Measurements from ENCODE around the gene FAM221B. TPM values are rescaled to one million over a fixed set of nuclear protein-coding genes. Genes with fewer than 3 reads are reported as not detected.

The FAM221B gene
- total and polyA plus RNA-seq, 2 of the 4 experiments (the other 2 are of a cell fraction) = not detected

GRCh38 chr9:35841645-35841900 lies 13.0 kb upstream of the FAM221B start:
- Histone ChIP-seq H2BK20ac (ENCODE audit: low read depth, low read length) (no peak overlapping the region), H3K9me3 (ENCODE audit: control insufficient read depth, insufficient read depth, low read length) (no peaks in the 10 kb centered on the region), H2AFZ (replicated peaks; ENCODE audit: low read length, poor library complexity) (no peak overlapping the region), H3K4ac (ENCODE audit: low read depth, low read length) (no peak overlapping the region), H3K27ac (ENCODE audit: insufficient read depth, low read length) (no peak overlapping the region), H3K36me3 (ENCODE audit: control insufficient read depth, insufficient read depth, low read length) (peaks cover 2% of the 10 kb centered on the region; the same call in 1 of the 2 replicates), H4K20me1 (ENCODE audit: insufficient read depth, low read length) (peaks cover 9% of the 10 kb centered on the region; the same call in 1 of the 2 replicates), H2AK9ac (replicated peaks; ENCODE audit: low read depth, low read length, poor library complexity) (no peak overlapping the region), H3K23ac (ENCODE audit: low read depth, low read length) (no peak overlapping the region), H2BK120ac (ENCODE audit: low read depth, low read length) (no peak overlapping the region), H3K4me3 (ENCODE audit: insufficient read depth, low read depth, low read length) (no peak overlapping the region), H3K4me2 (ENCODE audit: low read depth, low read length) (no peak overlapping the region), H3K14ac (replicated peaks; ENCODE audit: low read depth, low read length) (no peak overlapping the region), H3K18ac (ENCODE audit: low read depth, low read length) (no peak overlapping the region), H3K9ac (ENCODE audit: low read depth, low read length) (no peak overlapping the region), H3K56ac (ENCODE audit: extremely low read depth, insufficient read depth, low read length) (no peak overlapping the region), H2BK5ac (ENCODE audit: low read depth, low read length, poor library complexity, severe bottlenecking) (no peak overlapping the region), H2AK5ac (ENCODE audit: low read depth, low read length) (no peak overlapping the region), H4K91ac (ENCODE audit: insufficient read depth, low read depth, low read length) (no peak overlapping the region), H4K8ac (ENCODE audit: low read depth in 2 of 2, low read length in 2 of 2) (no peak overlapping the region), H3K27me3 (ENCODE audit: control insufficient read depth, insufficient read depth, low read length) (no peaks in the 10 kb centered on the region), H3K79me1 (ENCODE audit: low read depth in 1 of 2, low read length in 2 of 2) (peaks cover 3 to 4% of the 10 kb centered on the region in 2 experiments; a peak in 1 of 4 replicates), H2BK15ac (ENCODE audit: low read depth, low read length) (no peak overlapping the region), H3K4me1 (ENCODE audit: control insufficient read depth, insufficient read depth, low read length) (peaks cover 17% of the 10 kb centered on the region), H4K5ac (ENCODE audit: low read depth, low read length) (no peak overlapping the region), H3K9me1 (ENCODE audit: insufficient read depth, low read length) (peaks cover 15% of the 10 kb centered on the region)
- dilution Hi-C loops (cut with HindIII; ENCODE audit: low sequenced_read_pairs, unreplicated experiment) = no loop called here
- TF ChIP-seq SMC3 (IDR thresholded peaks at IDR 0.05; ENCODE audit: low read depth, low read length) = no peak
- TF ChIP-seq BHLHE40 (IDR thresholded peaks at IDR 0.05; ENCODE audit: low read depth, low read length) = no peak
- TF ChIP-seq CEBPB (IDR thresholded peaks at IDR 0.05; ENCODE audit: low read depth, low read length) = no peak
- TF ChIP-seq RCOR1 (IDR thresholded peaks at IDR 0.05; ENCODE audit: insufficient replicate concordance, low read length) = no peak
- TF ChIP-seq RFX5 (IDR thresholded peaks at IDR 0.05; ENCODE audit: low read depth, low read length) = no peak
- no peak for TF ChIP-seq CTCF (conservative IDR thresholded peaks at IDR 0.05; ENCODE audit: low read depth, low read length)
- POLR2A ChIA-PET (ENCODE audit: unreplicated experiment) = no interaction called here
- BruUV-seq (replicated peaks) = no TSS peak
- WGBS, 2 experiments (ENCODE audit: extremely low coverage in 2 of 2, insufficient read length in 1 of 2) = no CpG with 5 or more reads among the region's 5 CpGs
- ATAC-seq (ENCODE audit: low read depth) = no peak
- CTCF ChIA-PET = no interaction called here
- in situ Hi-C loops (cut with MboI; ENCODE audit: low sequenced_read_pairs) = no loop called here
- DNase-seq = no peak
- intact Hi-C loops (cut with micrococcal nuclease) = no loop called here
